HG02885 (cell line): ENCODE measurements around the gene SAMD9.
A peak's percentile ranks its signal among the peaks of the same experiment; 100 is the strongest.
"Not testable (repeated sequence)": the region's sequence is repeated elsewhere in the genome, so short reads cannot be mapped to it uniquely, and the experiment has no call there.

Source experiments
- ATAC-seq: cut with Tn5 transposase; IDR thresholded peaks from one replicate; pipeline ENCODE4 v1.9.1; 2021; ENCODE audit warnings: mild to moderate bottlenecking; ENCODE audit not compliant: unreplicated experiment, poor library complexity

SAMD9 gene

DNA sequence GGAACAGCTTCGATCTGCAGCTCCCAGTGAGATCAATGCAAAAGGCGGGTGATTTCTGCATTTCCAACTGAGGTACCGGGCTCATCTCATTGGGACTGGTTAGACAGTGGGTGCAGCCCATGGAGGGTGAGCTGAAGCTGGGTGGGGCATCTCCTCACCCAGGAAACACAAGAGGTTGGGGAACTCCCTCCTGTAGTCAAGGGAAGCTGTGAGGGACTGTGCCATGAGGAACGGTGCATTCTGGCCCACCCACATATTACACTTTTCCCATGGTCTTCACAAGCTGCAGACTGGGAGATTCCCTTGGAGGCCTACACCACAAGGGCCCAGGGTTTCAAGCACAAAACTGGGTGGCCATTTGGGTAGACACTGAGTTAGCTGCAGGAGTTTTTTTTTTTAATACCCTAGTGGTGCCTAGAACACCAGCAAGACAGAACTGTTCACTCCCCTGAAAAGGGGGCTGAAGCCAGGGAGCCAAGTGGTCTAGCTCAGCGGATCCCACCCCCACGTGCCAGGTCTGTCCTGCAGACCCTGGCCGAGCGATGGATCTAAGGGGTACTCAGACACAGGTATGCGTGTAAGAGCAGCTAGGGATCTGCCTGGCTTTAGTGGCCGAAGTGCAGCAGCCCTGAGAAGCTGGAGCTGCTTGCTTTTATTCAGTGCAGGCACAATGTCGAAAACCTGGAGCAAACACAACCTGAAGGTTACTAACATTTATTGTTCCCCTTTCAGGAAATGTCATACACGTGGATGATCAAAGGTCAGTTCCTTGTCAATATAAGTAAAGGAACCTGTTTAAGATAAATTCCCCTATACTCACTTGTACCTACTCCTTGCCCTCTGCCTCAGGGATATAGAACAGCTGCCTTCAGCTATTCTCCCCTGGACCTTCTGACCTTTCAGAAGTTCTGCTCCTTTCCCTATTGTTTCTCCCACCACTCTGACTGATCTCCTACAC, 3.1 kb upstream of the SAMD9 start:
- ATAC-seq = no peak

DNA sequence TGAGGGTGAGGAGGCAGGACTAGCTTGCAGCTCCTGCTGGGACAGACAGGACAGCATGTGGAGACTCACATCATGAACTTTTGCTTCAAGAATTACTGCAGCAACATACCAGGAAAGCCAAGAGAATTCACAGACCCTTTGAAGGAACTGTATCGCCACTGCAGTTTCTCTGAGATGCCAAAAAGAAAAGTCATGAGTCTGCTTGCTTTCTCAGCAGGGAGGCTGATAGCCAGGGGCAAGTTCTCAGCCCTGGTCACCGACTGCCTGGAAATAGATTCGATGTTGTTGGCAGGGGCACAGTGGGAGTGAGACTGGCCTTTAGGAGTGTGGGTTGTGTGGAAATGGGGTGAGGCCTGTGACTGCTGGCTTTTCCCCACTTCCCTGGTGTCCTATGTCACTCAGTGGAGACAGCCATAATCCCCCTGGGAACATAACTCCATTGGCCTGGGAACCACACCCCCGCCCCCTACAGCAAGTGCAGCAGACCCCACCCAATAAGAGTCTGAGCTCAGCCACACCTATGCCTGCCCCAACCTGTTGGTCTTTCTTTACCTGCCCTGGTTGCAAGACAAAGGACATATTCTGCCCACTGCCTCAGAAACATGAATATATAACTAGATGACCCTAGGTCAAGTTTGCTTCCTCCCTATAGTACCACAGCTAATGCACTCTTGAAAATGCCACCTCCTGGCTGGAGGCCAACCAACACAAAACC, 1.6 kb upstream of the SAMD9 start:
- ATAC-seq = no peak

DNA sequence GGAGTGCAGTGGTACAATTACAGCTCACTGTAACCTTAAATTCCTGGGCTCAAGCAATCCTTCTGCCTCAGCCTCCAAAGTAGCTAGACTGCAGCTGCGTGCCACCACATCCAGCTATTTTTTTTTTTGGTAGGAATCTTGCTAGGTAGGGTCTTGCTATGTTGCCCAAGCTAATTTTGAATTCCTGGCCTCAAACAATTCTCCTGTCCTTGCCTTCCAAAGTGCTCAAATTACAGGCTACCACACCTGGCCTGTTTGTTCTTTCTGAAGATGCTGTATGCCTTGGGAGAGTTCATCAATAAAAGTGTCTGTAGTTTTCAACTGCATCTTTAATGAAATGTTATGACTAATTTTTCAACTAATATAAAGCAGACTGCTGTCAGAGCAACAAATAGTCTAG, 452 bp downstream of the SAMD9 start:
- peak; percentile 33 for ATAC-seq

DNA sequence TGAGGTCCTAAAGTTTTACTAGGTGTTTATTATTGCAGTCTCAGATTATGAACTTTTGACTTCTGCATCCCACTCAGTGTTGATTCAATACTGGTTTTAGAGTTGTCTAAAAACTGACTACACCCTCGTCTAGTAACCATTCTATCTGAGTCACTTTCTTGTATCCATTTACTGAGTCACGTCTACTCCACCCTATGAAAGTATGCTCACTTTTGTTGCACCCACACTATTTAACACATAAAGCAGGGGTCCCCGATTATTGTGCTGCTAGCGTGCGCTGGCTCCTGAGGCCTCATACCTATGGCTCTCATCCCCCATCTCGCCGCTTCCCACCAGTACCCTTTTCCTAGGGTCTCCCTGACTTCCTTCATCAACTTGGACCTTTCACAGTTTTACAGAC, 2.0 kb downstream of the SAMD9 start:
- ATAC-seq = no peak

DNA sequence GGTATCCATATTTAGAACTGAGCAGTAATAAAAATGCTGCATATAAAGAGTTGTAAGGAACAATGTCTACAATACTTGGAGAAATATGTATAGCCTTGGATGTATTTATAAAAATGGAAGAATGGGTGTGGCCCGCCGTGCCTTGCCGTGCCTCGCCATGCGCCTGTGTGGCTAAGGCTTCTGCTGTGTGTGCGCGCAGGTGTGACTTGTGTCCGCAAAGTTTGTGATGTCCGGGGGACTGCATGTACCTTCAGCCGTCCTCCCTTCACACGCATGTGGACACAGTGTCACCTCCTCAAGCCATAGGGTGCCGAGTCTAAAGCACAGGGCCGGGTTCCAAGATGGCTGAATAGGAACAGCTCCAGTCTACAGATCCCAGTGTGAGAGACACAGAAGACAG, 9.8 kb downstream of the SAMD9 start:
- no peak for ATAC-seq

DNA sequence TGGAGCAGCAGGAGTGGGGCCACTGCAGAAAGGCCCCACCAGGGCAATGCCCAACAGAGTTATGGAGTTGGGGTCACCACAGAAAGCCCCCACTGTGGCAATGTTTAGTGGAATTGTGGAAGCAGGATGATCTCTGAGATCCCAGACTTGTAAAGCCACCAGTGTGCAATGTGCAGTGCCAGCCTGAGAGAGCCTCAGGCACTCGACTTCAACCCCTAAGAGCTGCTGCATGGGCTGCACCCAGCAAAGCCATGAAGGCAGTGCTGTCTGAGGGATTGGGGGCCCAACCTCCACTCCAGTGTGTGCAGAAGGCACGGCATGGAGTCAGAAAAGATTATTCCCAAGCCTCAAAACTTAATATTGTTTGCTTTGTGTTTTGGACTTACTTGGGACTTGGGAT, 20.4 kb downstream of the SAMD9 start:
- no peak for ATAC-seq

DNA sequence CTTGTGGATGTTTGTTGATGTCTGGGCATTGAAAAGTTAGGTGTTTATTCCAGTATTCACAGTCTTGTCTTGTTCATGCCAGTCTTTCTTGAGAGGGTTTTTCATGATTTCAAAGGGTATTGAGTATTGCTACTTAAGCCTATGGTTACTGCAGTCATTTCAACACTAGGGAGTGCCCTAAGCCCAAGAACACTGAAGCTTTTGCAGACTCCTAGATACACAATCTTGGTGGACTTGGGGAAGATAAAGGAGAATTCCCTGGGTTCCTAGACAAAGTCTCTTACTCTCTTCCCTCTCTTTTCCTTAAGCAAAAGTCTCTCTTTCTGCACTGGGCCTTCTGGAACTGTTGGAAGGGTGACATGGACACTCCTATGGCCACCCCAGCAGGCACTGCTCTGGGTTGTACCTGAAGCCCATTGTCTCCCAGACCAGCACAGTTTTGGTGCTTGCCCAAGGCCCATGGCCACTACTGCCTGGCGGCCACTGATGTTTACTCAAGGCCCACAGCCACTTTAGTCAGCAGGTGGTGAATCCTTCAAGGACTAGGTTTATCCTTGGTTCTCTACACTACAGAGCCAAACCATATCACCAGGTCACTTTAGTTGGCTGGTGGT, 24.9 kb downstream of the SAMD9 start:
- peak; percentile 82 for ATAC-seq

DNA sequence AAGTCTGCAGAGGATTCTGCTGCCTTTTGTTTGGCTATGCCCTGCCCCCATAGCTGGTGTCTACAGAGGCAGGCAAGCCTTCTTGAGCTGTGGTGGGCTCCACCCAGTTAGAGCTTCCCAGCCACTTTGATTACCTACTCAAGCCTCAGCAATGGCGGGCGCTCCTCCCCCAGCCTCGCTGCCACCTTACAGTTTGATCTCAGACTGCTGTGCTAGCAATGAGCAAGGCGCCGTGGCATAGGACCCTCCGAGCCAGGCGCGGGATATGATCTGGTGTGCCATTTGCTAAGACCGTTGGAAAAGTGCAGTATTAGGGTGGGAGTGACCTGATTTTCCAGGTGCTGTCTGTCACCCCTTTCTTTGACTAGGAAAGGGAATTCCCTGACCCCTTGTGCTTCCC, 44.4 kb downstream of the SAMD9 start:
- not testable (repeated sequence) for ATAC-seq

DNA sequence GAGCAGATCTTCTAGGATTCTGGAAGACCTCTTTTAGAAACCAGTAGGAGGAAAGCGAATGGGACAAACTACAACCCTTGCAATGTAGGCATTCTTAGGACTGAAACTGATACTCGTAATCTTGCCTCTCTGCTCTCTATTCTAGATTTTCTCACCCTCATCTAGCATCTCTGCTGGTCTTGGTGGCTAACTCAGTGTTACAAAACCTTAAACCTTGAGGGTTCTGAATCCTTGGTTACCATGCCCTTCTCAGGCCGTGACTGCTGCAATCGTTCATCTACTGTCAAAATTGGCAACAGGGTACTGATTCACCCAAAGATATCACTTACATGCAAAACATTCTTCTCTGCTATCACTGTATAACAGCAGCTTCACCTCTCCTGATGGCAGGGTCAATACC, 55.2 kb downstream of the SAMD9 start:
- ATAC-seq = no peak

DNA sequence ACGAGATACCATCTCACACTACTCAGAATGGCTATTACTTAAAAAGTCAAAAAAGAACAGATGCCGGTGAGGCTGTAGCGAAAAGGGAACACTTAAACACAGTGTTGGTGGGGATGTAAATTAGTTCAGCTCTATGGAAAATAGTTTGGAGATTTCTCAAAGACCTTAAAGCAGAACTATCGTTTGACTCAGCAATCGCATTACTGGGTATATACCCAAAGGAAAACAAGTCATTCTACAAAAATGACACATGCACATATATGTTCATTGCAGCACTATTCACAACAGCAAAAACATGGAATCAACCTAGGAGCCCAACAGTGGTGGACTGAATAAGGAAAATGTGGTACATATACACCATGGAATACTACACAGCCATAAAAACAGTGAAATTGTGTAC, 56.9 kb downstream of the SAMD9 start:
- no peak for ATAC-seq

DNA sequence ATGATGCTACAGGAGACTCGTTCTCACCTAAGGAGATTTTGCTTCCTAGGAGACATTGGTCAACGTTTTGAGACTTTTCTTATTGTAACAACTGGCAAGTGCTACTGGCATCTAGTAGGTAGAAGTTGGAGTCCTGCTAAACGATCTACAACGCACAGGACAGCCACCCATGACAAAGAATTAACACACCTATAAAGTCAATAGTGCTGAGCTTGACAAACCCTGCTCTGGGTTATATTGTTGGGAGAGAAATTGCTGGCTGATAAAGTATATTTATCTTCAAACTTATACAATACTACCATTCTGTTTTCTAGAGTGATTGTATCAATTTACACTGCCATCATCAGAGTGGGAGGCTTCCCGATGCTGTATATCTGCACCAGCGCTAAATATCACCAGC, 57.8 kb downstream of the SAMD9 start:
- ATAC-seq = no peak

DNA sequence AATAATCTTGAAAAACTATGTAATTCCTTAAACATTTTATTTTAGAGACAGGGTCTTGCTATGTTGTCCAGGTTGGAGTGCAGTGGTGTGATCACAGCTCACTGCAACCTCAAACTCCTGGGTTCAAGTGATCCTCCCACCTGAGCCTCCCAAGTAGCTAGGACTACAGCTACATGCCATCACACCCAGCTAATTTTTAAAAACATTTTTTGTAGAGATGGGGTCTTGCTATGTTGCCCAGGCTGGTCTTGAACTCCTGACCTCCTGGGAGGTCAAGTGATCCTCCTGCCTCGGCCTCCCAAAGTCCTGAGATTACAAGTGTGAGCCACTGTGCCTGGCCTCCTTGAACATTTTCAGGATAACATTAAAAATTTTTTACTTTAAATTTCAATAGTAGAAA, 61.2 kb downstream of the SAMD9 start:
- ATAC-seq = not testable (repeated sequence)

DNA sequence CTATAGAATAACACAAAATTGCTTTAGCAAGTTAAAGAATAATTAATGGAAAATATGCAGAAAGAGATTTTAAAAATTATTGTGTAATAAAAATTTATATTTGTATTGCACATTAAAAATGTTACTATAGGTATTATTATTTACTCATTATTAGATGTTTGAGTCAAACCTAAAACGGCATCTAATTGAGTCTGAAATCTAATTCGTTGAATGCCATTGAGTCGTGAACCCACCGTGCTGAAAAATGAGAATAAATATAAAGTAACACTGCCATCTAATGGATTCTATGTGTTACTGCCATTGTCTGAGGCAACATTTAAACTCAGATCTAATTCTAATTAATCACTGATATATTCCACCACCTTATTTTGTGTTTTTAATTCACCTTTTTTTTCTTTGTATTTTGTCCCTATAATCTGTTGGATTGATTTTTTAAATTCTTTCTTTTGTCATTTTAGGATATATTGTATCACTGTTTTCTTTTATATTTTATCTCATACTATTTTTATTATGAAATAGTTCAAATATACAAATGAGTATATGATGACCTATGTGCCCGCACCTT, 62.2 kb downstream of the SAMD9 start:
- ATAC-seq = no peak

DNA sequence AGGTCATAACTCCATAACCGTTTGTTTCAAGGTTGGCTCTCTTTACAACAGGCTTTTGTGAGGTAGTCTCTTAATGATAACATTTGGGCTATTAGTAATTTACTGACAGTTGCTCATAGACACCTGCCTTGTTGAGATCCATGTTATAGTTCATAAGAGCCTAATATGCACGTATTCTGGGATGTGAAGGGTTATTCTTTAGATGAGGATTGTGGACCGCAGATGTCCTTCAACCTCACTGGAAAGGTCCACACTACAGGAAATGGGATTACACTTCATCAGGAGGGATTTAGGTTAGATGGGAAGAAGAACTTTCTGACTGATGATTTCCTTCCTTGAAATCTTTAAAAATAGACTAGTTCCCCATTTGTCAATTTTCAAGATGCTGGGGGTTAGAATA, 62.8 kb downstream of the SAMD9 start:
- no peak for ATAC-seq

DNA sequence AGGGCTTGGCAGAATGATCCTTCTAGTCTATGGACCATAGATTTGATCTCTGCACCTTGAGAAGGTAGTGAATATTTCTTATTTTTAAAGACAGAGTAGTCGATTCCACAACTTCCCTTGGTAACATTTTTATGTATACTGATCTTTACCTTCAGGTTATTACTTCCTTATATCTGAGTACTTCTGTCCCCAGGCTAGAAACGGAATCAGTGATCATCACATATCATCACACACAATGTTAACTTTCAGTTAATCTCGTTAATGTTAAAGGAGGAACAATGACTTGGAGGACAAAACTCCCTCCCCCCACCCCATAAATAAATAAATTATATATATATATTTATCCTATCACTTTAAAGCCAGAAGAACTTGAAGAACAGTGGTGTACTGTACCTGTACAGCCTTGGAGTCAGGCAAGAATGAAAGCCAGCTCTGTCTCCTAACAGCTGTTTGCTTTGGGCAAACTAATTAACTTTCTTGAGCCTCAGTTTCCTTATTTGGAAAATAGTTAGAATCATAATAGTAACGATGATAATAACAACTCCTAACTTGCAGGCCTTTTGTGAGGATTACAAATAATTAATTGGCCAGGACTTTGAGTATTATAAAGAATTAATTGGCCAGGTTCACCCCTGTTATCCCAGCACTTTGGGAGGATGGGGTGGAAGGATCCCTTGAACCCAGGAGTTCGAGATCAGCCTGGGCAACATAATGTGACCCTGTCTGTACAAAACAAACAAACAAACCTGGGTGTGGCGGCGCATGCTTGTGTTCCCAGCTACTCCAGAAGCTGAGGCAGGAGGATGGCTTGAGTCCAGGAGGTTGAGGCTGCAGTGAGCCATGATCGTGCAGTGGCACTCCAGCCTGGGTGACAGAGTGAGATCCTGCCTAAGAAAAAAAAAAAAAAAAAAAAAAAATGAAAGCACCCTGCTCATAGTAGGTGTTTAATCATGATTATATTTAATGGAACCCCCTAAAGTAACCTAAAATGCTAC, 63.5 kb downstream of the SAMD9 start:
- ATAC-seq = no peak

DNA sequence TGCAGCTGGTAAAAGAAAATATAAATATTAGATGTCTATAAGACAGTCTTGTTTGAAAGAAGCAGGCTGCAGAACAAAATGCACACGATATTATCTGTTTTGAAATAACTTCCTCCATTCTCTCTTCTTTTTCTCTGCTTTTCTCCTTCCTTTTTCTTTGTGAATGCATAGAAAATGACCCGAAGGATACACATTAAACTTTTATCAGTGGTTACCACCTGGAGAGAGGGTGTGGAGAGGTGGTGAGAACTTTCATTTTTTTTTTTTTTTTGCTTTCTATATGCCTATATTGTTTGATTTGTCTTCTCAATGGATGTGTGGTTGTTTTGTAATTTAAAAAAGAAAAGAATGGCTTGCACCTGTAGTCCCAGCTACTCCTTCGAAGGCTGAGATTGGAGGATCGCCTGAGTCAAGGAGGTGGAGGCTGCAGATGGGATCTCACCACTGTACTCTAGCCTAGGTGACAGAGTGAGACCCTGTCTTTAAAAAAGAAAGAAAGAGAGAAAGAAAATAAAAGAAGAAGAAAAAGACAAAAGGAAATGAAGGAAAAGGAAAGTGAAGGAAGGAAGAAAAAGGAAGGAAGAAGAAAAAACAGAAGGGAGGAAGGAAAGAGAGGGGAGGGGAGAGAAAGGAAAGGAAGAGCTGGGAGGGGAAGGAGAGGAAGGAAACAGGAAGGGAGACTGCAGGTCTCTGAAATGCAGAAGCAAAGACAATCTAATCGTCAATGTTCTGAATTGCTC, 64.4 kb downstream of the SAMD9 start:
- ATAC-seq = no peak

DNA sequence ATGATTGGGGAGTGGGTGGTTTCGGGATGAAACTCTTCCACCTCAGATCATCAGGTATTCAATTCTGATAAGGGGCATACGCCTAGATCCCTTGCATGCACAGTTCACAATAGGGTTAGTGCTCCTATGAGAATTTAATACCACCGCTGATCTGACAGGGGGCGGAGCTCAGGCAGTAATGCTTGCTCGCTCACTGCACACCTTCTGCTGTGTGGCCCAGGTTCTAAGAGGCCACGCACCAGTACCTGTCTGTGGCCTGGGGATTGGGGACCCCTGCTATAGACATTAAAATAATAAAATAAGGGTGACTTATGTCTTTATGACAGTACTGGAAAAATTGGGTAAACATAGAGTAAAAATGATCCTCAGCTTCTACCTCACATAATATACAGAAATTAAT, 66.1 kb downstream of the SAMD9 start:
- no peak for ATAC-seq
